ENCODE data around the gene CDH22. TPM values are rescaled to one million over a fixed set of nuclear protein-coding genes. Genes with fewer than 3 reads are reported as not detected.

Gene CDH22
- total RNA-seq, 1 donor from 2014 or later: 0.83 TPM

- DNase-seq (ENCODE audit: low spot score): no peak
- intact Hi-C loops (cut with DNase I): no loop called here
Measured at GRCh38 chr20:46328200-46328882, 20.0 kb upstream of the CDH22 start.

DNA sequence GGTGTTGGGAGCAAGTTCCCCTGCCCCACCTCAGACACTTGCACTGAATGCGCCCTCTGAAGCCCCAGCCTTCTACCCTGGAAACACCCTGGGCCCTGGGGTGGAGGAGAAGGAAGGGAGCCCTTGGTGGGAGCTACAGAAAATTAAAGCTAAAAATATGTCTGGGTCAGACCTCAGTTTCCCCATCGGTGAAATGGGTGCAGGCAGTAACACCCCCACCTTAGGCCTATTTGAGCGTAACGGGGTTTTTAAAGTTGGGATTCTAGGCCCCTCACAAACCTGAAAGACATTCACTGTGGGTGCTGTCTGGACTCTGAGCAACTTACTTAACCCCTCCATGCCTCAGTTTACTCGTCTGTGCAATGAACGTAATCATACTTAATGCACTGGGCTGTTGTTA lies 19.3 kb upstream of the CDH22 start:
- no peak for DNase-seq (ENCODE audit: low spot score)
- intact Hi-C loops (cut with DNase I): no loop called here

GRCh38 chr20:46325789-46326188 lies 17.5 kb upstream of the CDH22 start:
- intact Hi-C loops (cut with DNase I): no loop called here
- no peak for DNase-seq (ENCODE audit: low spot score)

DNA sequence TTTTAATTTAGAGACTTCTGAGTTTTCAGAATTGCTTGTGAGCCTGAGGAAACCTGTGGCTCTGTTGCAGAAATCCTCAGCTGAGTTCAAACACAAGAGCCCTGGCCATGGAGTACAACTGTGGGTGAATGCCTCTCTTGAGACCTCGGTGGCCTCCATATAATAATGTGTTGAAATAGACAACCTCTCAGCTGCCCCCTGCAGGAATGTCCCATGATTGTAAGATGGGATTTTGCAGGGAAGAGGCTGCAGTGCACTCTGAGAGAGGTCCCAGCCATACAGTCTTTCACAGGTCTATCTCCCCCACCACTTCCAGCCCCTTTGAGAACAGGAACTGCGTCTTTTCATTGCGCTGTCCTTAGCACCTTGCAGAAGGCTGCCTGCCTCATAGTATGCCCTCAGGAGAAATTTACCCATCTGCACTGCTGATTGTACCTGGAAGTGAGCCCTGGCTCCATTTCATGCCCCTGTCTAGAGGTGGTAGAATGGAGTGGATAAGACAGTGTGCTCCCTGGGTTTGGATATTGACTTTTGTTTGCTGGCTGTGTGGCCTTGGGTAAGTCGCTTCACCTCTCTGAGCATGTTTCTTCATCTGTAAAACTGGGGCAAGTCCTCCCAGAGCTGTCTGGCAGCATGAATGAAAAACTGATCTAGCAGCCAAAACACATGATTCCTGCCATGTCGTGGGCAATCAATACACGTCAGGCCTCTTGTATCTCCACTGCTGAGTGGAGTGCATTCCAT lies 16.8 kb upstream of the CDH22 start:
- no peak for DNase-seq (ENCODE audit: low spot score)
- intact Hi-C loops (cut with DNase I): no loop called here

- intact Hi-C loops (cut with DNase I): no loop called here
- no peak for DNase-seq (ENCODE audit: low spot score)
Measured at GRCh38 chr20:46324379-46324778, 16.1 kb upstream of the CDH22 start.

DNA sequence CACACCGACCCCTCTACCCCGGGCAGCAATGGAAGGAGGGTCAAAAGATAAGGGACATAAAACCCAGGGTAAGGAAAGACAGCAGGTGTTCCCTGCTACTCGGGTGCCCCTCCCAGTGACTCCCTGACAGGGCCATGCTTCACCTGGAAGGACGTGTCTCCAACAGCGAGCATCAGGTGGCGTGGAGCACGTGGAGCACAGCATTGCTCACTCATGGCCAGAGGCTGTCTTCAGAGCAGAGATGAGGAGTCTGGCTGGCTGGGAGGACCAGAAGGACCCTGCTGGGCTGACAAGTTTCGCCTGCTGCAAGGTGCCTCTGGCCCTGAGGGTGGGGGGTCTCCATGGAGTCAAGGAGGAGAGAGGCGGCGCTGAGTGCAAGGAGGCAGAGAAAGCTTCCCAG lies 15.3 kb upstream of the CDH22 start:
- no peak for DNase-seq (ENCODE audit: low spot score)
- intact Hi-C loops (cut with DNase I): no loop called here

DNA sequence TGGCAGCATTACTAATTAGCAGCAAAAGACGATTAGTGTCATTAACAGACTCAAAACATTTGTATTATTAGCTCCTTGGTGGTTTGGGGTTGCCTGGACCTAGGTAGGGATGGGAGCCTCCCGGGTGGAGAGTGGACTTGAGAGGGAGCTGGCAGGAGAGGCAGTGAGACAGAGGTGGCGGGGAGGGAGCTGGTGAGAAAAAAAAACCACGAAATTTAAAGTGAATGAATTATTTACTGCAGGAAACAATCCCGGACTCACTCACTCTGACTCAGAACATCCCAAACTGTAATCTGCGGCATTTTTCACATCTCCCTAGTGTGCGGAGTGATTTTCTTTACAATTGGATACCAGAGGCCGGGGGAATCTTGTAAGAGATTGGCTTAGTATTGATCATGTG lies 14.3 kb upstream of the CDH22 start:
- no peak for DNase-seq (ENCODE audit: low spot score)
- intact Hi-C loops (cut with DNase I): no loop called here

DNA sequence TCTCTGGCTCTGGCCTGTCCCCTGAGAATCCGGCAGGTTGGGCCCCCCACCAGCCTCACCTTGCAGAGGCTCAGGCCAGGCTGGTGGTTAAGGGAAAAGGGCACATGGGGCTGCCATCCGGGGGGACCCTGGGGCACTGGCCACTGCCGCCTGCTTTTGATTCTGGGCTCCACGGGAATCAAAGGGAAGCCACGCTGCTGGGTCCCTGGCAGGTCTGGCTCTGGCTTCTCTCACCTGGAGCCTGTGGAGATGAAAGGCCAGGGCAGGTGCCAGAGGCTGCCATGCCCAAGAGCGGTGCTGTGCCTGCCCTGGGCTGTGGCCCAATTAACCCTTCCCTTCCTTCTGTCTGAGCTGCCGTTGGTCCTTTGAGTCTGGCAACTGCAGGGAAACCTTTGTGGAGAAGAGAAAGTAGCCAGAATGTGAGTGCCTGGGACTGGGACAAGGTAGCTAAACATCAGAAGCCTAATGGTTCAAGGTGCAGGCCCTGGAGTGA lies 9.4 kb upstream of the CDH22 start:
- DNase-seq (ENCODE audit: low spot score): no peak
- intact Hi-C loops (cut with DNase I): no loop called here

DNA sequence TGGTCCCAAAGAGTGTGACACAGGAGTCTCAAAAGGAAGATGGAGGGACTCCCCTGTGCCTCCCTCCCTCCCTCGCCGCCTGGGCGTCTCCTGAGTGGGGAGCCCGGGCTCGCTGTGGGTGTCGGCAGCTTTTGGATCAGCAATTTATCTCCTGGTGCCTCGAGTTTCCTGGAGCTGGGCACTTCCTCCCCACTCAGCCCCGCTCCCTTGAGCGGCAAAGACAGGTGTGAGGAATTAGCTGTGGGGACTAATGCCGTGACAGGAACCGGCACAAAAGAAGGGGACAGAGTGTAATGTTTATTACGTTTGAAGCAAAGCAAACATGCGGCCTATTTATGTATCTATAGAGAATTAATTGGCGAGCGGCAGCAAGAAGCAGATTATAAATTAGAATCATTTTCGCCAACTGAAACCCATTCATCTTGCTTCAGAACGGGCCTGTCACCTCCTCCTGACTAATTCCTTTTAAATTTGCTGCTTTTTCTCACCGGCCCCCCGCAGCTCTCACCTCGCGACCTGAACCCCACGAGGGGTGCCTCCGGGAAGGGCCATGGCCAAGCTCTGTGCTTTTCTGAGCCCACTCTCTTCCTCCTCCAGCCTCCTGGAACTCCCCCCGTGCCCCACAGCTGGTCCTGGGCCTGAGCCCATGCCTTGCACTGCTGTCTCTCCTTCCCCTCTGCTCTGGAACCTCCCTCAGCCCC lies 8.8 kb upstream of the CDH22 start:
- no peak for DNase-seq (ENCODE audit: low spot score)
- intact Hi-C loops (cut with DNase I): no loop called here

GRCh38 chr20:46315311-46315710 lies 7.0 kb upstream of the CDH22 start:
- DNase-seq (ENCODE audit: low spot score): no peak
- intact Hi-C loops (cut with DNase I): no loop called here

DNA sequence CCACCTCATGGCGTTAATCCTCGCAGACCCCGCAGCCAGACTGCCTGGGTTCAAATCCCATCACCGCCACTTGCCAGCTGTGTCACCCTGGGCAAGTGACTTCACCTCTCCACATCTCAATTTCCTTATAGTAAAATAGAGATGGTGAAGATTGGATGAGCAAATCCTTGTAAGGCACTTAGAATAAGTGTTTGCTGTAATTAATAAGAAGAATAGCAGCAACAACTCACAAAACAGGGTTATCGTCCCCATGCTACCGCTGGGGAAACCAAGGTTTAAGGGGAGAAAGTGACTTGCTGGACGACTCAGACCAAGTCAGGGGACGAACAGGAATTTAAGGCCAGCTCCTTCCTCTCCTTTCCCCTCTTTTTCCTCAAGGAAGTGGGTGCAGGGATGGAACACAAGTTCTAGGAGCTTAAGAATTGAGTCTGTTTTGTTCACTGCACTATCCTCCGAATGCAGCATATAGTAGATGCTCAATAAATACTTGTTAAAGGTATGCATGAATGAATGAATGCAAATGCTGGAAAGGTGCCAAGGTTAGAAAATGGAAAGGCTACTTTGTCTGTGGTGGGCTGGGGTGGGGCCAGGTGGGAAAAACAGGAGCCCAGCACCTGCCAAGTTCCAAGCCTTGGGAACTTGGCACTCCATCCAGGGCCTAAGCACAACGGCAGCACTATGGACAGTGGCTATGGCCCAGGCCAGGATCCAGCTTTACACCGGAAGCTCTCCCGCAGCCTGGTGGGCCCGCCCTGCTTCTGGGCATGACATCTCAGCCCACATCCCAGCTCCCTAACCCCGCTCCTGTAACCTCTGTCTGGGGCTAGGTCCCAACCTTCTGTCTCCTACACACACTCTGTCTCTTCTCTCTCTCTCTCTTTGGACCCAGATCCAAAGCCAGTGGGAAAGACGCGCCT lies 4.9 kb upstream of the CDH22 start:
- DNase-seq (ENCODE audit: low spot score): no peak
- intact Hi-C loops (cut with DNase I): no loop called here

GRCh38 chr20:46312075-46312944 lies 4.0 kb upstream of the CDH22 start:
- no peak for DNase-seq (ENCODE audit: low spot score)
- intact Hi-C loops (cut with DNase I): no loop called here

GRCh38 chr20:46311719-46312074 lies 3.4 kb upstream of the CDH22 start:
- intact Hi-C loops (cut with DNase I): no loop called here
- DNase-seq (ENCODE audit: low spot score): no peak

- DNase-seq (ENCODE audit: low spot score): no peak
- intact Hi-C loops (cut with DNase I): no loop called here
Measured at GRCh38 chr20:46311039-46311650, 2.8 kb upstream of the CDH22 start.

- DNase-seq (ENCODE audit: low spot score): no peak
- intact Hi-C loops (cut with DNase I): loop anchor here (2.0 kb wide), 1 partner anchor 177 kb away; no protein-coding TSS in a partner anchor
Measured at GRCh38 chr20:46309945-46310344, 1.6 kb upstream of the CDH22 start.

DNA sequence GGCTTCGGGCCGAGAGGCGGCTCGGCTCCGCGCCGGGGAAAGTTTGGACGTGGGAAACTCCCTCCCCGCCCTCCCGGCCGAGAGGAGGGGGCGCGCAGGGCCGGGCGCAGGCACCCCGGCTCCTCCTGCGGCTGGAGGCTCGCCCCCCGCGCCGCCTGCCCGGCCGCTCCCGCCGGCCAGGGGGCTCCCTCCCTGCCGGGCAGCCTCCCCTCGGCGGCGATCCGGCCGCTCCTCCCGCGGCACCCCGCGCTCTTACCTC lies 370 bp downstream of the CDH22 start:
- intact Hi-C loops (cut with DNase I): loop anchor here (2.0 kb wide), 1 partner anchor 175 kb away; no protein-coding TSS in a partner anchor
- no peak for DNase-seq (ENCODE audit: low spot score)

DNA sequence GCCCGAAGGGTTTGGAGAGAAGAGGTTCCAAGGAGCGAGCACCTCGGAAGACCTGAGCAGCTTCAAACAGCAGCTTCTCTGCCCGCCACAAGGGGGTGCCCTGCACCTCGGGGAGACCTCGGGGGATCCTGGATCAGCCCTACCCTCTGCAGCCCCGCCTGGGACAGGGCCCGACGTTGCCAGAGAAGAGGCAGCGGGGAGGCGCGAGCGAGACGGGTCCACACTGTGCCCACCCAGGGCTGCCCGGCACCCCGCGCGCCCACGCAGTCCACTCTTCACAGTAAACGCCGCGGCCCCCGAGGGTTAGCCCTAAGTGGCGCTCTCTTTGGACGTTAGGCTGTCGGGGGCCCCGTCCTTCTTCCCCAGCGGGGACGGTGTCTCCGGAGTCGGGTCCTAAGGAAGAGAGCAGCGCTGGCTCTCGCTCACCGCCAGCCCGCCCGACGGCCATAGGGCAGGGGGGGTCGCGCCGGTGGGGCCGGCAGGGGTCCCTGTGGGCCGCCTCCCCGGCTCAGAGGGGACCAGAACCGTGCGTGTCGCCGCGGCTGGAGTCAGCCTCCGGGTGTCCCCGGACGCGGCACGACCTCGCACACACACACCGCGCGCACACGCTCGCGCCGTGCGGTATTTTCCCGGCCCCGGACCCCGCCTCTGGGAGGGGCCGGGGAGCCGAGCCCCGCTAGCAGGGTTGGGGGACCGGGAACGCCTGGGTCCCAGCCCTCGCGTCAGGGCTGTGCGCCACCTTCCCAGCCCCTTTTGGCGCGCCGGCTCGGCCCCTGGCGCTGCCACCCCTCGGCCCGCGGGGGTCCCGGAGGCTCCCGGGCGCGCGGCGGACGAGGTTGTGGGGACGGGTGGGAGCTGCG lies 929 bp downstream of the CDH22 start:
- intact Hi-C loops (cut with DNase I): no loop called here

GRCh38 chr20:46306743-46307138 lies 1.6 kb downstream of the CDH22 start:
- intact Hi-C loops (cut with DNase I): no loop called here
- no peak for DNase-seq (ENCODE audit: low spot score)

More for the DNA sequence above, 929 bp downstream of the CDH22 start:
- peak; percentile 83 for DNase-seq (ENCODE audit: low spot score)
